Mesenchymal stem cell (in vitro differentiated cells and primary cell): ENCODE data around the gene ITGB5.
A peak's percentile ranks its signal among the peaks of the same experiment; 100 is the strongest.

Experiments used
- DNase-seq: peaks from one replicate; pipeline ENCODE4 v3.0.0-alpha.2; 2013
- H2AFZ ChIP-seq: one replicate; pipeline ENCODE4 v1.6.1; 2013; ENCODE audit warnings: low read depth, mild to moderate bottlenecking, control low read depth, inconsistent platforms, low read length, moderate library complexity
- H2AK5ac ChIP-seq: 2 replicates; pipeline ENCODE4 v1.6.1; 2013; ENCODE audit warnings: low read length, moderate library complexity, mild to moderate bottlenecking, inconsistent platforms; ENCODE audit not compliant: severe bottlenecking
- H2BK120ac ChIP-seq: one replicate; pipeline ENCODE4 v1.6.1; 2013; ENCODE audit warnings: low read depth, mild to moderate bottlenecking, inconsistent platforms, low read length, moderate library complexity
- H2BK12ac ChIP-seq, 2 experiments: one replicate each; pipeline ENCODE4 v1.6.1; 2013; ENCODE audit warnings: inconsistent platforms in 2 of 2, low read length in 2 of 2, mild to moderate bottlenecking in 2 of 2, moderate library complexity in 2 of 2, control low read depth in 1 of 2
- H2BK15ac ChIP-seq: one replicate; pipeline ENCODE4 v1.6.1; 2013; ENCODE audit warnings: mild to moderate bottlenecking, low read depth, inconsistent platforms; ENCODE audit not compliant: poor library complexity, severe bottlenecking
- H2BK5ac ChIP-seq: 2 replicates; pipeline ENCODE4 v1.6.1; 2013; ENCODE audit warnings: low read depth, mild to moderate bottlenecking, low read length, control low read depth, inconsistent platforms; ENCODE audit not compliant: poor library complexity, severe bottlenecking
- H3K14ac ChIP-seq, 2 experiments: one replicate each; pipeline ENCODE4 v1.6.1; 2013; ENCODE audit warnings: inconsistent platforms in 2 of 2, low read length in 2 of 2, control low read depth in 1 of 2, mild to moderate bottlenecking in 1 of 2, moderate library complexity in 1 of 2
- H3K18ac ChIP-seq, 2 experiments: one replicate each; pipeline ENCODE4 v1.6.1; 2013; ENCODE audit warnings: inconsistent platforms in 2 of 2, low read length in 2 of 2, control low read depth in 1 of 2, low read depth in 1 of 2, mild to moderate bottlenecking in 1 of 2
- H3K23ac ChIP-seq, 2 experiments: one replicate each; pipeline ENCODE4 v1.6.1; 2013; ENCODE audit warnings: inconsistent platforms in 2 of 2, low read length in 2 of 2, mild to moderate bottlenecking in 2 of 2, moderate library complexity in 2 of 2, control low read depth in 1 of 2
- H3K27ac ChIP-seq: 2 replicates; pipeline ENCODE4 v1.5.1; 2013; ENCODE audit warnings: mild to moderate bottlenecking, moderate library complexity, low read length, control low read depth, inconsistent platforms; ENCODE audit not compliant: poor library complexity, severe bottlenecking
- H3K27me3 ChIP-seq, 2 experiments: 2 replicates each; pipeline versions ENCODE4 v1.6.1 to v1.7.0; 2013; ENCODE audit warnings: low read length in 2 of 2, mild to moderate bottlenecking in 2 of 2, moderate library complexity in 2 of 2, control low read depth in 1 of 2, inconsistent platforms in 1 of 2; ENCODE audit not compliant: control insufficient read depth in 1 of 2, insufficient read depth in 1 of 2
- H3K36me3 ChIP-seq, 2 experiments: 2 replicates each; pipeline versions ENCODE4 v1.6.1 to v1.7.0; 2013; ENCODE audit warnings: low read length in 2 of 2, control low read depth in 1 of 2, inconsistent platforms in 1 of 2, low read depth in 1 of 2, mild to moderate bottlenecking in 1 of 2; ENCODE audit not compliant: insufficient read depth in 2 of 2, control insufficient read depth in 1 of 2
- H3K4ac ChIP-seq, 2 experiments: one replicate each; pipeline ENCODE4 v1.6.1; 2013; ENCODE audit warnings: inconsistent platforms in 2 of 2, low read length in 2 of 2, mild to moderate bottlenecking in 2 of 2, moderate library complexity in 2 of 2, control low read depth in 1 of 2, low read depth in 1 of 2
- H3K4me1 ChIP-seq: 2 replicates; pipeline ENCODE4 v1.6.1; 2013; ENCODE audit warnings: low read depth, low read length, control low read depth; ENCODE audit not compliant: control insufficient read depth, insufficient read depth
- H3K4me2 ChIP-seq: 2 replicates; pipeline ENCODE4 v1.6.1; 2013; ENCODE audit warnings: low read length, mild to moderate bottlenecking, inconsistent platforms; ENCODE audit not compliant: poor library complexity, severe bottlenecking
- H3K4me3 ChIP-seq, 2 experiments: 2 replicates each; pipeline versions ENCODE4 v1.5.1 to v1.7.0; 2013; ENCODE audit warnings: low read length in 2 of 2, mild to moderate bottlenecking in 2 of 2, control low read depth in 1 of 2, low read depth in 1 of 2; ENCODE audit not compliant: insufficient read depth in 1 of 2
- H3K79me1 ChIP-seq: replicated peaks from 2 replicates; pipeline ENCODE4 v1.6.1; 2013; ENCODE audit warnings: mild to moderate bottlenecking, control low read depth, low read length, inconsistent platforms; ENCODE audit not compliant: poor library complexity, severe bottlenecking
- H3K9ac ChIP-seq: 2 replicates; pipeline ENCODE4 v1.7.0; 2013; ENCODE audit warnings: mild to moderate bottlenecking, low read length, moderate library complexity
- H3K9me3 ChIP-seq: 2 replicates; pipeline ENCODE4 v1.7.0; 2013; ENCODE audit warnings: mild to moderate bottlenecking, low read length; ENCODE audit not compliant: control insufficient read depth
- H4K8ac ChIP-seq: one replicate; pipeline ENCODE4 v1.6.1; 2013; ENCODE audit warnings: inconsistent platforms, mild to moderate bottlenecking, low read length, moderate library complexity
- H4K91ac ChIP-seq: one replicate; pipeline ENCODE4 v1.6.1; 2013; ENCODE audit warnings: mild to moderate bottlenecking, low read length, inconsistent platforms
- WGBS: methylation state at CpG from one replicate; pipeline ENCODE4 v1.1.7; 2013; ENCODE audit warnings: mixed read lengths; 5-methylcytosine and 5-hydroxymethylcytosine counted together

ITGB5 gene

GRCh38 chr3:124762661-124763011 lies 124.5 kb downstream of the ITGB5 start:
- Histone ChIP-seq H2AFZ (no peak overlapping the region), H3K9ac (no peak overlapping the region), H3K27me3 (no peaks in the 10 kb centered on the region), H3K4ac (no peak overlapping the region), H3K27ac (no peak overlapping the region), H2BK15ac (no peak overlapping the region), H2AK5ac (no peak overlapping the region), H3K23ac (no peak overlapping the region), H3K36me3 (peaks cover 54 to 56% of the 10 kb centered on the region in 2 experiments), H2BK5ac (no peak overlapping the region), H2BK12ac (no peak overlapping the region), H3K4me1 (peaks cover 12% of the 10 kb centered on the region), H3K14ac (no peak overlapping the region), H3K4me2 (no peak overlapping the region), H2BK120ac (no peak overlapping the region), H3K18ac (no peak overlapping the region), H3K4me3 (no peak overlapping the region), H4K91ac (no peak overlapping the region), H4K8ac (no peak overlapping the region), H3K79me1 (peaks cover 16% of the 10 kb centered on the region), H3K9me3 (no peaks in the 10 kb centered on the region)
- no peak for DNase-seq
- 88% methylated on average over 4 of the region's 4 CpGs for WGBS

- 94% methylated on average over 4 of the region's 6 CpGs for WGBS
- no peak overlapping the region for H3K23ac ChIP-seq
- H3K79me1 ChIP-seq: peaks cover 11% of the 10 kb centered on the region
- no peak overlapping the region for H3K4me3 ChIP-seq
- no peak overlapping the region for H2BK15ac ChIP-seq
- no peak overlapping the region for H3K27ac ChIP-seq
- no peak overlapping the region for H2AFZ ChIP-seq
- no peaks in the 10 kb centered on the region for H3K9me3 ChIP-seq
- peak overlapping the region; percentile 63 for H3K9ac ChIP-seq
- no peaks in the 10 kb centered on the region for H3K27me3 ChIP-seq
- H3K4ac ChIP-seq: no peak overlapping the region
- no peak overlapping the region for H4K8ac ChIP-seq
- H3K14ac ChIP-seq: no peak overlapping the region
- peaks cover 12% of the 10 kb centered on the region for H3K4me1 ChIP-seq
- no peak overlapping the region for H2AK5ac ChIP-seq
- DNase-seq: peak; percentile 30
- H3K36me3 ChIP-seq: peaks cover 48 to 50% of the 10 kb centered on the region in 2 experiments
- no peak overlapping the region for H2BK120ac ChIP-seq
- no peak overlapping the region for H3K4me2 ChIP-seq
- H3K18ac ChIP-seq: no peak overlapping the region
- H2BK5ac ChIP-seq: no peak overlapping the region
- no peak overlapping the region for H4K91ac ChIP-seq
- H2BK12ac ChIP-seq: no peak overlapping the region
Measured at GRCh38 chr3:124761935-124762660, 125.1 kb downstream of the ITGB5 start.

GRCh38 chr3:124761250-124761796 lies 125.8 kb downstream of the ITGB5 start:
- no peak overlapping the region for H2BK5ac ChIP-seq
- peak; percentile 89 for DNase-seq
- H3K18ac ChIP-seq: peak overlapping the region in 1 of 2 experiments; percentile 93
- peaks cover 42 to 43% of the 10 kb centered on the region in 2 experiments for H3K36me3 ChIP-seq
- H3K4me1 ChIP-seq: peaks cover 12% of the 10 kb centered on the region
- H3K4me2 ChIP-seq: no peak overlapping the region
- no peak overlapping the region for H3K23ac ChIP-seq
- H2BK15ac ChIP-seq: no peak overlapping the region
- WGBS: 14% methylated on average over 15 of the region's 15 CpGs
- no peak overlapping the region for H4K8ac ChIP-seq
- H3K79me1 ChIP-seq: peaks cover 6% of the 10 kb centered on the region
- H3K27me3 ChIP-seq: no peaks in the 10 kb centered on the region
- H3K9me3 ChIP-seq: no peaks in the 10 kb centered on the region
- no peak overlapping the region for H3K14ac ChIP-seq
- H3K9ac ChIP-seq: peak overlapping the region; percentile 63
- no peak overlapping the region for H3K27ac ChIP-seq
- peak overlapping the region; percentile 89 to 94 for H2BK12ac ChIP-seq
- no peak overlapping the region for H2AFZ ChIP-seq
- no peak overlapping the region for H3K4ac ChIP-seq
- H2AK5ac ChIP-seq: no peak overlapping the region
- H2BK120ac ChIP-seq: no peak overlapping the region
- H4K91ac ChIP-seq: no peak overlapping the region
- no peak overlapping the region for H3K4me3 ChIP-seq

GRCh38 chr3:124760601-124761000 lies 126.6 kb downstream of the ITGB5 start:
- Histone ChIP-seq H3K79me1 (peaks cover 5% of the 10 kb centered on the region), H2BK5ac (no peak overlapping the region), H3K27me3 (no peaks in the 10 kb centered on the region), H2BK120ac (no peak overlapping the region), H3K18ac (no peak overlapping the region), H3K27ac (no peak overlapping the region), H2BK15ac (no peak overlapping the region), H3K9me3 (no peaks in the 10 kb centered on the region), H2AFZ (no peak overlapping the region), H2AK5ac (no peak overlapping the region), H3K23ac (no peak overlapping the region), H4K8ac (no peak overlapping the region), H3K4ac (no peak overlapping the region), H3K9ac (peak overlapping the region; percentile 43), H3K4me3 (no peak overlapping the region), H2BK12ac (no peak overlapping the region), H3K14ac (no peak overlapping the region), H3K36me3 (peaks cover 34 to 35% of the 10 kb centered on the region in 2 experiments), H4K91ac (no peak overlapping the region), H3K4me1 (peaks cover 12% of the 10 kb centered on the region), H3K4me2 (no peak overlapping the region)
- DNase-seq: peak; percentile 61
- WGBS: no CpG with 5 or more reads among the region's 2 CpGs
